ENCODE measurements around the gene MYL3. TPM values are rescaled to one million over a fixed set of nuclear protein-coding genes. Genes with fewer than 3 reads are reported as not detected.

Gene MYL3
- polyA plus RNA-seq, 1 donor (not counting 4 experiments of a cell fraction or from before 2014, with no cell fraction given) = not detected

DNA sequence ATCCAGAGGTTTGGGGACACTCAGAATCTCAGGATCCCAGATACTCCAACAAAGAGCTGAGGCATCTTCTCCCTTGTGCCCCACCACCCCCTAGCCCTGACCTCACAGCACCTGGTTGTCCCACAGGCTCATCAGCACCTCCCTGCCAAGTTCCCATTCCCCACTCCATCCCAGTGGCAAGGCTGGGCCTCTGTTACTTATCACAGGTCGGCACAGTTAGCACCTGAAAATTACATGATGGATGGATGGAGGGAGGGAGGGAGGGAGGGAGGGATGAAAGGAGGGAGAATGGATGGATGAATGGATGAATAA is 12.8 kb downstream of the MYL3 start:
- H3K9ac ChIP-seq (ENCODE audit: control insufficient read depth, extremely low read depth, insufficient read depth, low read length) = no peak overlapping the region
- no peaks in the 10 kb centered on the region for H3K9me1 ChIP-seq (ENCODE audit: control insufficient read depth, extremely low read depth, insufficient read depth, low read length)
- peaks cover 19% of the 10 kb centered on the region for H3K27me3 ChIP-seq (ENCODE audit: control insufficient read depth, extremely low read depth, insufficient read depth, low read length)
- no peak overlapping the region for H3K27ac ChIP-seq (ENCODE audit: control insufficient read depth, insufficient read depth, low read length)
- FAIRE-seq (no peak), DNase-seq (ENCODE audit: low read depth, low spot score) (no peak)
- H3K36me3 ChIP-seq (ENCODE audit: control insufficient read depth in 2 of 2, extremely low read depth in 1 of 2, insufficient read depth in 2 of 2, low read length in 2 of 2) = no peaks in the 10 kb centered on the region
- no peak overlapping the region for H2AFZ ChIP-seq (ENCODE audit: control insufficient read depth, low read length)
- no peak overlapping the region for H3K4me2 ChIP-seq (ENCODE audit: control insufficient read depth, extremely low read depth, insufficient read depth, low read depth, low read length)
- H3K4me3 ChIP-seq (ENCODE audit: control insufficient read depth in 2 of 3, extremely low read depth in 1 of 3, insufficient read depth in 2 of 3, low read depth in 1 of 3, low read length in 3 of 3) = no peak overlapping the region
- TF ChIP-seq, protein P1, sequence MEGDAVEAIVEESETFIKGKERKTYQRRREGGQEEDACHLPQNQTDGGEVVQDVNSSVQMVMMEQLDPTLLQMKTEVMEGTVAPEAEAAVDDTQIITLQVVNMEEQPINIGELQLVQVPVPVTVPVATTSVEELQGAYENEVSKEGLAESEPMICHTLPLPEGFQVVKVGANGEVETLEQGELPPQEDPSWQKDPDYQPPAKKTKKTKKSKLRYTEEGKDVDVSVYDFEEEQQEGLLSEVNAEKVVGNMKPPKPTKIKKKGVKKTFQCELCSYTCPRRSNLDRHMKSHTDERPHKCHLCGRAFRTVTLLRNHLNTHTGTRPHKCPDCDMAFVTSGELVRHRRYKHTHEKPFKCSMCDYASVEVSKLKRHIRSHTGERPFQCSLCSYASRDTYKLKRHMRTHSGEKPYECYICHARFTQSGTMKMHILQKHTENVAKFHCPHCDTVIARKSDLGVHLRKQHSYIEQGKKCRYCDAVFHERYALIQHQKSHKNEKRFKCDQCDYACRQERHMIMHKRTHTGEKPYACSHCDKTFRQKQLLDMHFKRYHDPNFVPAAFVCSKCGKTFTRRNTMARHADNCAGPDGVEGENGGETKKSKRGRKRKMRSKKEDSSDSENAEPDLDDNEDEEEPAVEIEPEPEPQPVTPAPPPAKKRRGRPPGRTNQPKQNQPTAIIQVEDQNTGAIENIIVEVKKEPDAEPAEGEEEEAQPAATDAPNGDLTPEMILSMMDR (optimal IDR thresholded peaks at IDR 0.05 in 1 of 3, IDR thresholded peaks at IDR 0.05 in 1 of 3, conservative IDR thresholded peaks at IDR 0.05 in 1 of 3; ENCODE audit: extremely low read depth in 1 of 3, insufficient read depth in 2 of 3, low read length in 3 of 3) = no peak
- no peak for TF ChIP-seq EZH2 (IDR thresholded peaks at IDR 0.05; ENCODE audit: low read length)
- no peaks in the 10 kb centered on the region for H3K79me2 ChIP-seq (ENCODE audit: control insufficient read depth, insufficient read depth, low read length)
- dilution Hi-C loops (cut with MboI; ENCODE audit: extremely low pct_ligation_motif_present, low sequenced_read_pairs) = no loop called here
- peaks cover 5% of the 10 kb centered on the region for H3K4me1 ChIP-seq (ENCODE audit: control insufficient read depth, extremely low read depth, insufficient read depth, low read length)
- H3K9me3 ChIP-seq (ENCODE audit: control insufficient read depth, low read depth, low read length) = no peaks in the 10 kb centered on the region
- no peaks in the 10 kb centered on the region for H4K20me1 ChIP-seq (ENCODE audit: control insufficient read depth, extremely low read depth, insufficient read depth, low read length)

DNA sequence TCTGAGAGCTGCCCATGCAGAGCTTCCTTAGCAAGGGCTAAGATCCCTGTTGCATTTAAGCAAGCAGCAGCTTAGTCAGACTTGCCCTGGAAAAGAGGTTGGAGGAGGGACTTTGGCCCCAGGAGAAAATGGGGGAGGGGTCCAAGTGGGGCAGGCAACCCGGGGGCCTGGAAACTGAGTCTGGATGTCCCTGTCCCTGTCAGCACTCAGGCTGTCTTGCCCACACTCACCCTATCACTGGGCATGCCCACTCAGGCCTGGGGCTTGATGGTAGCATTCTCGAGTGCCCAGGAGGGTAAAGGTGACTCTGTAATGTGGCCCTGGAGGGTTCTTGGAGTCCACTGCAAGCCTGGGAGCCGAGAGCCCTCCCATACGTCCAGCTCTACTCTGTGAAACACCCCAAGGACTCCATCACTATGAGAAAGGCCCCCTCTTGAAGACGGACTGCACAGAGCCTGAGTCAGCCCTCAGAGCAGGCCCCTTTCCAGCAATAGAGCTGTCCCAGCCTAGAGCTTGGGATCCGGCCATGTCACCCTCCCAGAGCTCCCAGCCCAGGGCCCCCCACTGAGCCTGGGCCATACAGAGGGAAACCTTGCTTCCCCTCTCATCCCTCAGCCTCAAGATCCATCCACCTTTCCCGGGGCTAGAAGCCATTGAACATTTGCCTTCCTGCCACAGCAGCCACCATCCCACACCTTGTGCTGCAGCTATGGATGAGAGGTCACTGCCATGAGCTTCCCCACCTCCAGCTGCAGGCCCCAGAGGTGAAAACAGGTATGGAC is 13.4 kb downstream of the MYL3 start:
- no peaks in the 10 kb centered on the region for H3K9me3 ChIP-seq (ENCODE audit: control insufficient read depth, low read depth, low read length)
- H3K27me3 ChIP-seq (ENCODE audit: control insufficient read depth, extremely low read depth, insufficient read depth, low read length) = peaks cover 24% of the 10 kb centered on the region
- H3K27ac ChIP-seq (ENCODE audit: control insufficient read depth, insufficient read depth, low read length) = no peak overlapping the region
- no peak overlapping the region for H3K9ac ChIP-seq (ENCODE audit: control insufficient read depth, extremely low read depth, insufficient read depth, low read length)
- H4K20me1 ChIP-seq (ENCODE audit: control insufficient read depth, extremely low read depth, insufficient read depth, low read length) = no peaks in the 10 kb centered on the region
- peaks cover 5% of the 10 kb centered on the region for H3K4me1 ChIP-seq (ENCODE audit: control insufficient read depth, extremely low read depth, insufficient read depth, low read length)
- no peak overlapping the region for H3K4me3 ChIP-seq (ENCODE audit: control insufficient read depth in 2 of 3, extremely low read depth in 1 of 3, insufficient read depth in 2 of 3, low read depth in 1 of 3, low read length in 3 of 3)
- no peaks in the 10 kb centered on the region for H3K36me3 ChIP-seq (ENCODE audit: control insufficient read depth in 2 of 2, extremely low read depth in 1 of 2, insufficient read depth in 2 of 2, low read length in 2 of 2)
- no peaks in the 10 kb centered on the region for H3K79me2 ChIP-seq (ENCODE audit: control insufficient read depth, insufficient read depth, low read length)
- DNase-seq (ENCODE audit: low read depth, low spot score) (no peak), FAIRE-seq (no peak)
- TF ChIP-seq, protein P1 (optimal IDR thresholded peaks at IDR 0.05 in 1 of 3, IDR thresholded peaks at IDR 0.05 in 1 of 3, conservative IDR thresholded peaks at IDR 0.05 in 1 of 3; ENCODE audit: extremely low read depth in 1 of 3, insufficient read depth in 2 of 3, low read length in 3 of 3) = no peak
- no peak for TF ChIP-seq EZH2 (IDR thresholded peaks at IDR 0.05; ENCODE audit: low read length)
- H3K9me1 ChIP-seq (ENCODE audit: control insufficient read depth, extremely low read depth, insufficient read depth, low read length) = no peaks in the 10 kb centered on the region
- no peak overlapping the region for H3K4me2 ChIP-seq (ENCODE audit: control insufficient read depth, extremely low read depth, insufficient read depth, low read depth, low read length)
- no peak overlapping the region for H2AFZ ChIP-seq (ENCODE audit: control insufficient read depth, low read length)
- dilution Hi-C loops (cut with MboI; ENCODE audit: extremely low pct_ligation_motif_present, low sequenced_read_pairs) = no loop called here
